IMR-90 (cell line): ENCODE measurements around the gene VAT1. TPM values are rescaled to one million over a fixed set of nuclear protein-coding genes. Genes with fewer than 3 reads are reported as not detected.

Experiments
- ATAC-seq: fragments of 200-7000 bp; cut with Tn5 transposase; 2 replicates; pipeline ENCODE4 v1.9.1; 2020; ENCODE audit warnings: low read depth, mild to moderate bottlenecking, moderate library complexity
- BruUV-seq: library from RNA; stranded (reverse); fragments of 400-500 nt; replicated peaks from 2 replicates; lab custom pipeline; 2021; lab: Mats Ljungman, UMichigan
- CTCF ChIA-PET: fragments of 300-600 bp; formaldehyde crosslinking; extraction: SDS; loops from one replicate; lab custom pipeline; 2021; ENCODE audit warnings: antibody characterized with exemption; lab: Yijun Ruan, JAX
- POLR2A ChIA-PET: fragments of 300-600 bp; sonication (Branson Sonifier 250); formaldehyde crosslinking; loops from one replicate; lab custom pipeline; 2022; ENCODE audit warnings: antibody characterized with exemption; ENCODE audit not compliant: unreplicated experiment; lab: Charles Lee
- DNase-seq: peaks from one replicate; pipeline ENCODE4 v3.0.0; 2013
- H2AFZ ChIP-seq: replicated peaks from 2 replicates; pipeline ENCODE3; 2013; ENCODE audit warnings: low read length, mild to moderate bottlenecking; ENCODE audit not compliant: poor library complexity
- H2AK5ac ChIP-seq: 2 replicates; pipeline ENCODE4 v1.6.1; 2013; ENCODE audit warnings: low read depth, low read length, inconsistent platforms
- H2AK9ac ChIP-seq: replicated peaks from 2 replicates; pipeline ENCODE3; 2013; ENCODE audit warnings: mild to moderate bottlenecking, low read depth, low read length, moderate library complexity; ENCODE audit not compliant: poor library complexity
- H2BK120ac ChIP-seq: 2 replicates; pipeline ENCODE4 v1.6.1; 2013; ENCODE audit warnings: low read depth, low read length, inconsistent platforms
- H2BK15ac ChIP-seq: 3 replicates; pipeline ENCODE4 v1.6.1; 2013; ENCODE audit warnings: low read depth, low read length, inconsistent platforms
- H2BK20ac ChIP-seq: 2 replicates; pipeline ENCODE4 v1.6.1; 2013; ENCODE audit warnings: low read depth, mild to moderate bottlenecking, inconsistent platforms, low read length, moderate library complexity
- H2BK5ac ChIP-seq: 2 replicates; pipeline ENCODE4 v1.6.1; 2013; ENCODE audit warnings: mild to moderate bottlenecking, low read depth, low read length, inconsistent platforms; ENCODE audit not compliant: poor library complexity, severe bottlenecking
- H3K14ac ChIP-seq: replicated peaks from 2 replicates; pipeline ENCODE4 v1.6.1; 2013; ENCODE audit warnings: low read depth, low read length, inconsistent platforms
- H3K18ac ChIP-seq: 2 replicates; pipeline ENCODE4 v1.6.1; 2013; ENCODE audit warnings: low read depth, low read length, control low read depth
- H3K23ac ChIP-seq: 2 replicates; pipeline ENCODE4 v1.6.1; 2013; ENCODE audit warnings: low read depth, low read length, inconsistent platforms
- H3K27ac ChIP-seq: 2 replicates; pipeline ENCODE4 v1.5.1; 2013; ENCODE audit warnings: mild to moderate bottlenecking, control low read depth, low read length; ENCODE audit not compliant: insufficient read depth
- H3K27me3 ChIP-seq: 2 replicates; pipeline ENCODE4 v1.6.1; 2013; ENCODE audit warnings: low read length; ENCODE audit not compliant: control insufficient read depth, insufficient read depth
- H3K36me3 ChIP-seq: 2 replicates; pipeline ENCODE4 v1.6.1; 2013; ENCODE audit warnings: low read length, mixed read lengths; ENCODE audit not compliant: control insufficient read depth, insufficient read depth
- H3K4ac ChIP-seq: 2 replicates; pipeline ENCODE4 v1.6.1; 2013; ENCODE audit warnings: low read depth, low read length, inconsistent platforms
- H3K4me1 ChIP-seq: 2 replicates; pipeline ENCODE4 v1.6.1; 2013; ENCODE audit warnings: low read length, mixed read lengths; ENCODE audit not compliant: control insufficient read depth, insufficient read depth
- H3K4me2 ChIP-seq: 2 replicates; pipeline ENCODE4 v1.6.1; 2013; ENCODE audit warnings: low read depth, mild to moderate bottlenecking, control low read depth, low read length, moderate library complexity
- H3K4me3 ChIP-seq: 2 replicates; pipeline ENCODE4 v1.5.1; 2013; ENCODE audit warnings: low read depth, mild to moderate bottlenecking, control low read depth, low read length, moderate library complexity; ENCODE audit not compliant: insufficient read depth
- H3K56ac ChIP-seq: 2 replicates; pipeline ENCODE4 v1.6.1; 2013; ENCODE audit warnings: low read length, inconsistent platforms; ENCODE audit not compliant: insufficient read depth; ENCODE audit errors: extremely low read depth
- H3K79me1 ChIP-seq, 2 experiments: 2 replicates each; pipeline ENCODE4 v1.6.1; 2013; ENCODE audit warnings: low read length in 2 of 2, inconsistent platforms in 1 of 2, low read depth in 1 of 2
- H3K9ac ChIP-seq: 2 replicates; pipeline ENCODE4 v1.6.1; 2013; ENCODE audit warnings: low read depth, low read length, control low read depth
- H3K9me1 ChIP-seq: 2 replicates; pipeline ENCODE4 v1.6.1; 2013; ENCODE audit warnings: low read length, inconsistent platforms; ENCODE audit not compliant: insufficient read depth
- H3K9me3 ChIP-seq: 2 replicates; pipeline ENCODE4 v1.6.1; 2013; ENCODE audit warnings: low read length; ENCODE audit not compliant: control insufficient read depth, insufficient read depth
- H4K20me1 ChIP-seq: 2 replicates; pipeline ENCODE4 v1.6.1; 2013; ENCODE audit warnings: low read length, inconsistent platforms; ENCODE audit not compliant: insufficient read depth
- H4K5ac ChIP-seq: 2 replicates; pipeline ENCODE4 v1.6.1; 2013; ENCODE audit warnings: mild to moderate bottlenecking, low read depth, low read length, control low read depth
- H4K8ac ChIP-seq, 2 experiments: 2 replicates each; pipeline ENCODE4 v1.6.1; 2013; ENCODE audit warnings: low read depth in 2 of 2, low read length in 2 of 2, control low read depth in 1 of 2, inconsistent platforms in 1 of 2
- H4K91ac ChIP-seq: 2 replicates; pipeline ENCODE4 v1.6.1; 2013; ENCODE audit warnings: low read depth, low read length, inconsistent platforms; ENCODE audit not compliant: insufficient read depth
- FOS ChIP-seq: fragments of 150-350 bp; IDR thresholded peaks from 2 replicates; pipeline ENCODE4 v1.6.1; 2016; ENCODE audit warnings: low read depth, low read length
- MAFK ChIP-seq: IDR thresholded peaks from 2 replicates; pipeline ENCODE4 v1.6.1; 2012; ENCODE audit warnings: low read depth, low read length, improper control_type of control experiment
- POLR2A ChIP-seq: IDR thresholded peaks from 2 replicates; pipeline ENCODE4 v1.6.1; 2012; ENCODE audit warnings: mild to moderate bottlenecking, low read depth, low read length
- whole genome bisulfite sequencing, 2 experiments: methylation state at CpG; one replicate each; pipeline versions ENCODE4 v1.1.5 to v1.1.7; 2013; ENCODE audit warnings: missing lambda C conversion rate in 2 of 2; ENCODE audit not compliant: insufficient read length in 1 of 2; ENCODE audit errors: extremely low coverage in 2 of 2; 5-methylcytosine and 5-hydroxymethylcytosine counted together
- dilution Hi-C: fragments of 300-500 bp; cut with HindIII; formaldehyde crosslinking; loops from one replicate; pipeline ENCODE4 v1.14.3; 2018; ENCODE audit warnings: low sequenced_read_pairs; ENCODE audit not compliant: unreplicated experiment
- in situ Hi-C: fragments of 300-500 bp; cut with MboI; formaldehyde crosslinking; loops from 3 replicates; pipeline ENCODE4 v1.14.3; 2019; ENCODE audit warnings: low sequenced_read_pairs, inconsistent platforms, mixed read lengths
- intact Hi-C: fragments of 100-400 bp; cut with micrococcal nuclease; formaldehyde crosslinking; loops from 2 replicates; pipeline ENCODE4 v1.10.0; 2022
- polyA plus RNA-seq, 3 experiments: library from polyadenylated mRNA; depleted of rRNA; stranded (reverse); fragments of >200 nt; gene quantifications; 2 replicates each; pipeline ENCODE4 v1.2.3, GENCODE V29; 2012; ENCODE audit warnings: low replicate concordance in 1 of 3
- total RNA-seq: library from RNA; depleted of rRNA; stranded (reverse); fragments of >200 nt; gene quantifications from 2 replicates; pipeline ENCODE4 v1.2.3, GENCODE V29; 2012

The VAT1 gene
- total and polyA plus RNA-seq, 2 of the 4 experiments (the other 2 are of a cell fraction): 97.3 to 101 TPM

GRCh38 chr17:42991471-42991870 is 30.7 kb downstream of the VAT1 start:
- ATAC-seq: no peak
- Histone ChIP-seq H3K4me1 (no peaks in the 10 kb centered on the region; the same call in 1 of the 2 replicates), H3K9me3 (no peaks in the 10 kb centered on the region), H4K5ac (no peak overlapping the region), H4K20me1 (no peaks in the 10 kb centered on the region), H3K9me1 (peaks cover 14% of the 10 kb centered on the region), H2AFZ (no peak overlapping the region), H2BK20ac (no peak overlapping the region), H3K14ac (0 out of 2 replicates have a peak overlapping the region, but pooled peaks have one; percentile 39), H2AK5ac (peak overlapping the region; percentile 9; the same call in 1 of the 2 replicates), H3K9ac (no peak overlapping the region), H2BK5ac (no peak overlapping the region), H3K23ac (no peak overlapping the region), H3K56ac (no peak overlapping the region), H4K8ac (no peak overlapping the region), H3K27ac (no peak overlapping the region), H2BK15ac (no peak overlapping the region), H3K4ac (no peak overlapping the region), H3K27me3 (no peaks in the 10 kb centered on the region), H3K4me3 (no peak overlapping the region), H3K18ac (no peak overlapping the region), H3K79me1 (peaks cover 6 to 28% of the 10 kb centered on the region in 2 experiments; a peak in 3 of 4 replicates), H3K36me3 (peaks cover 36% of the 10 kb centered on the region), H4K91ac (no peak overlapping the region), H2AK9ac (no peak overlapping the region), H3K4me2 (no peak overlapping the region), H2BK120ac (no peak overlapping the region)
- dilution Hi-C loops: no loop called here
- POLR2A ChIA-PET: no interaction called here
- TF ChIP-seq MAFK (no peak), POLR2A (no peak), FOS (no peak)
- 100% methylated on average over 3 of the region's 6 CpGs; no CpG with 5 or more reads in 1 of the 2 experiments for WGBS, 2 experiments
- no peak for DNase-seq
- CTCF ChIA-PET: no interaction called here
- intact Hi-C loops: loop anchor here (10.0 kb wide), 1 partner anchor 323 kb away; no protein-coding TSS in a partner anchor
- no TSS peak for BruUV-seq
- in situ Hi-C loops: loop anchor here (25.0 kb wide), 1 partner anchor 371 kb away; no protein-coding TSS in a partner anchor
